Activated CD8-positive, alpha-beta T cell treated with anti-CD3 and anti-CD28 coated beads for 36 hours (primary cell): ENCODE results near the gene TASP1. TPM values are rescaled to one million over a fixed set of nuclear protein-coding genes. Genes with fewer than 3 reads are reported as not detected.

ENCODE experiments used
- ATAC-seq: fragments of 200-7000 bp; cut with Tn5 transposase; one replicate; pipeline ENCODE4 v1.10.0; 2021; ENCODE audit warnings: mild to moderate bottlenecking, moderate library complexity
- CTCF ChIA-PET: fragments of 350-600 bp; sonication (Branson Sonifier 250); formaldehyde crosslinking; loops from one replicate; lab custom pipeline; 2021; ENCODE audit warnings: antibody characterized with exemption; lab: Charles Lee
- POLR2A ChIA-PET: fragments of 350-600 bp; sonication (Branson Sonifier 250); formaldehyde crosslinking; loops from one replicate; lab custom pipeline; 2021; ENCODE audit warnings: antibody characterized with exemption; lab: Charles Lee
- DNase-seq: peaks from one replicate; pipeline ENCODE4 v3.0.0-alpha.2; 2020
- H3K27ac Mint-ChIP-seq: one replicate; pipeline ENCODE4 v1.8.0; 2021; ENCODE audit warnings: mild to moderate bottlenecking, mixed read lengths
- H3K27me3 Mint-ChIP-seq: one replicate; pipeline ENCODE4 v1.8.0; 2021; ENCODE audit warnings: mixed read lengths
- H3K36me3 Mint-ChIP-seq: one replicate; pipeline ENCODE4 v1.8.0; 2021; ENCODE audit warnings: low read depth, mixed read lengths
- H3K4me1 Mint-ChIP-seq: one replicate; pipeline ENCODE4 v1.8.0; 2021; ENCODE audit warnings: low read depth, mixed read lengths
- H3K4me3 Mint-ChIP-seq: one replicate; pipeline ENCODE4 v1.8.0; 2021; ENCODE audit warnings: mild to moderate bottlenecking, moderate library complexity, mixed read lengths
- H3K9me3 Mint-ChIP-seq: one replicate; pipeline ENCODE4 v1.8.0; 2021; ENCODE audit warnings: mixed read lengths
- CTCF ChIP-seq: fragments of 200-600 bp; IDR thresholded peaks from one replicate; pipeline ENCODE4 v1.8.0; 2022; ENCODE audit warnings: antibody characterized with exemption, mild to moderate bottlenecking
- intact Hi-C: fragments of 100-400 bp; cut with micrococcal nuclease; formaldehyde crosslinking; loops from one replicate; pipeline ENCODE4 v1.10.0; 2022
- total RNA-seq, 2 experiments: library from RNA; stranded (reverse); gene quantifications; one replicate each; pipeline ENCODE4 v1.2.3, GENCODE V29; 2021

TASP1 gene
- total RNA-seq, 2 experiments from 2014 or later: 8.7 to 8.8 TPM

DNA sequence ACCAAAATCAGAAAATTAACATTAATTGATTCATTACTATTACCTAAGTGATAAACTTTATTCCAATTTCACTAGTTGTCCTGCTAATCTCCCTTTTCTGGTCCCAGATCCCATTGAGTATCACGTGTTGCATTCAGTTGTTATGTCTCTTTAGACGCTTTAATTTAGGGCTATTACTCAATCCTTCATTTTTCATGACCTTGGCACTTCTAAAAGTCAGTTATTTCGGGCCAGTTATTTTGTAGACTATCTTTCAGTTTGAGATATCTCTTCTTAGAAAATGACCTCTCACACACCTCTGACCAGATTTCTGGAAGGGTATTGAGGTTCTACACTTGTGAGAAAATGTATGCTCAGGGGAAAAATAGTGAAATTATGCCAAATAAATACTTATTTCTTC, 34.0 kb upstream of the TASP1 start:
- H3K9me3 Mint-ChIP-seq: no peaks in the 10 kb centered on the region
- H3K36me3 Mint-ChIP-seq: no peaks in the 10 kb centered on the region
- no peak for DNase-seq
- ATAC-seq: no peak
- CTCF ChIA-PET: interaction anchor here (2.0 kb wide), 1 partner anchor 126 kb away, joined by 4 read pairs; no protein-coding TSS in a partner anchor
- intact Hi-C loops: no loop called here
- H3K27ac Mint-ChIP-seq: no peak overlapping the region
- no peak overlapping the region for H3K4me3 Mint-ChIP-seq
- H3K4me1 Mint-ChIP-seq: no peaks in the 10 kb centered on the region
- TF ChIP-seq CTCF: no peak
- H3K27me3 Mint-ChIP-seq: peaks cover 2% of the 10 kb centered on the region
- POLR2A ChIA-PET: no interaction called here

DNA sequence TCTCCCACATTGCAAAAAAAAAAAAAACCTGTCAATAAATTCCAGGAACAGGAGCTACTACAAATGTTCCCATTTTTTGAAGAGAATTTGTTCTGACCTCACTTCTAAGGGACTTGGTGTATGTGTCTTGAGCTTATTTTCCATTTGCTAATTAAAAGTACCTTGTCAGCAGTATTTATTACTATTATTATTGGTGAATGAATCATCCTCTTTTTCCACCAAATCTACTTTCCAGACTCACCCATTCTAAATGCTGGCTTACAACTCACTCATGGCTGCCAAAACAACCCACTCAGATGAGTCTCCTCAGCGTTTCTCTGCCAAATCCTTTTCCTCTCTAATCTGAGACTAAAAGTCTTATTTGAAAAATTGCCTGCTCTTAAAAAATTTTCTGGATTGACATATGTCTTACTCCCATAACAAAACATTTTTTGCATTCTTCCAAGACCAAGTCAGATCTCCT, 33.2 kb upstream of the TASP1 start:
- Mint-ChIP-seq H3K4me1 (no peaks in the 10 kb centered on the region), H3K27ac (no peak overlapping the region), H3K4me3 (no peak overlapping the region), H3K36me3 (no peaks in the 10 kb centered on the region), H3K9me3 (no peaks in the 10 kb centered on the region), H3K27me3 (peaks cover 2% of the 10 kb centered on the region)
- ChIA-PET POLR2A (interaction anchor here (0.6 kb wide), 1 partner anchor 223 kb away, joined by 3 read pairs; no protein-coding TSS in a partner anchor), CTCF (interaction anchor here (0.7 to 2.0 kb wide), 2 partner anchors 125 to 1691 kb away, joined by 3 to 4 read pairs; no protein-coding TSS in a partner anchor)
- ATAC-seq (no peak), DNase-seq (no peak)
- TF ChIP-seq CTCF: no peak
- intact Hi-C loops: no loop called here

DNA sequence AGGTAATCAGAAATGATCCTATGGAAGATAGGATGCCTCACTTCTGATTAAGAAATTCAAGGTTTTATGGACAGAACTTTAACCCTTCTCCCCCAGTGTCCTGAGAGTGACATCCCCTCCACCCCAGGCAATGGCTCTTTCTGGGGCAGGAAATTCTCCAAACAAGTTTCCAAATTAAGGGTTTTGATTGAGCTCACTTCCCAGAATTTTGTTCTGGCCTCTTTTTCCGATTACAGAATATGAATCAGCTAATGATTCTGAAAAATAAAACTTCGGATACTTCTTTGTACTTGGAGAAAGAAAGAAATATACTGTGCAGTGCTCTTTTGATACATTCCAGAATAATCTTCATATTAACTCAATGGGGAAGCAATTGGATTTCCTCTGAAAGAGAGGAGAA, 32.8 kb upstream of the TASP1 start:
- ChIA-PET CTCF (interaction anchor here (0.7 to 2.0 kb wide), 2 partner anchors 125 to 1690 kb away, joined by 3 to 4 read pairs; no protein-coding TSS in a partner anchor), POLR2A (interaction anchor here (0.6 kb wide), 1 partner anchor 223 kb away, joined by 3 read pairs; no protein-coding TSS in a partner anchor)
- Mint-ChIP-seq H3K4me1 (no peaks in the 10 kb centered on the region), H3K36me3 (no peaks in the 10 kb centered on the region), H3K4me3 (no peak overlapping the region), H3K27ac (no peak overlapping the region), H3K27me3 (peaks cover 2% of the 10 kb centered on the region), H3K9me3 (no peaks in the 10 kb centered on the region)
- DNase-seq (no peak), ATAC-seq (no peak)
- no peak for TF ChIP-seq CTCF
- intact Hi-C loops: no loop called here

- Mint-ChIP-seq H3K27ac (no peak overlapping the region), H3K27me3 (peaks cover 2% of the 10 kb centered on the region), H3K9me3 (no peaks in the 10 kb centered on the region), H3K4me3 (no peak overlapping the region), H3K36me3 (no peaks in the 10 kb centered on the region), H3K4me1 (no peaks in the 10 kb centered on the region)
- ATAC-seq (no peak), DNase-seq (no peak)
- intact Hi-C loops: no loop called here
- TF ChIP-seq CTCF: no peak
- CTCF ChIA-PET: no interaction called here
- POLR2A ChIA-PET: no interaction called here
These were observed 31.4 kb upstream of the TASP1 start for GRCh38 chr20:13670160-13670559.

- intact Hi-C loops: no loop called here
- no peak overlapping the region for H3K4me3 Mint-ChIP-seq
- H3K36me3 Mint-ChIP-seq: no peaks in the 10 kb centered on the region
- TF ChIP-seq CTCF: no peak
- no peak for DNase-seq
- peaks cover 8% of the 10 kb centered on the region for H3K27me3 Mint-ChIP-seq
- no peak overlapping the region for H3K27ac Mint-ChIP-seq
- ChIA-PET CTCF (no interaction called here), POLR2A (no interaction called here)
- no peak for ATAC-seq
- H3K4me1 Mint-ChIP-seq: no peaks in the 10 kb centered on the region
- H3K9me3 Mint-ChIP-seq: no peaks in the 10 kb centered on the region
These were observed 27.1 kb upstream of the TASP1 start for GRCh38 chr20:13665709-13666395.
